Activated T-helper 17 cell treated with anti-CD3 and anti-CD28 coated beads, Interleukin-2, amount 50 U/mL, for 72 hours (primary cell): ENCODE data around the gene ACR. TPM values are rescaled to one million over a fixed set of nuclear protein-coding genes. Genes with fewer than 3 reads are reported as not detected.
"Not testable (repeated sequence)": the region's sequence is repeated elsewhere in the genome, so short reads cannot be mapped to it uniquely, and the experiment has no call there.

Experiments used
- ATAC-seq: fragments of 150-1000 bp; cut with Tn5 transposase; replicated peaks from 2 replicates; pipeline ENCODE4 v1.10.0; 2021; ENCODE audit warnings: mild to moderate bottlenecking, moderate library complexity
- H3K27ac Mint-ChIP-seq: one replicate; pipeline ENCODE4 v1.8.0; 2022; ENCODE audit warnings: mixed read lengths
- H3K27me3 Mint-ChIP-seq: one replicate; pipeline ENCODE4 v1.8.0; 2022; ENCODE audit warnings: mixed read lengths
- H3K36me3 Mint-ChIP-seq: one replicate; pipeline ENCODE4 v1.8.0; 2022; ENCODE audit warnings: low read depth, mild to moderate bottlenecking, mixed read lengths
- H3K4me1 Mint-ChIP-seq: one replicate; pipeline ENCODE4 v1.8.0; 2022; ENCODE audit warnings: mixed read lengths
- H3K4me3 Mint-ChIP-seq: one replicate; pipeline ENCODE4 v1.8.0; 2022; ENCODE audit warnings: mild to moderate bottlenecking, mixed read lengths
- H3K9me3 Mint-ChIP-seq: one replicate; pipeline ENCODE4 v1.8.0; 2022; ENCODE audit warnings: mixed read lengths
- total RNA-seq, 2 donors: library from RNA; stranded (reverse); gene quantifications; one replicate each; pipeline ENCODE4 v1.2.3, GENCODE V29; 2022

Gene ACR
- total RNA-seq, 2 donors from 2014 or later: not detected

- ATAC-seq, H3K36me3 Mint-ChIP-seq, H3K9me3 Mint-ChIP-seq, H3K27me3 Mint-ChIP-seq, H3K4me3 Mint-ChIP-seq, H3K4me1 Mint-ChIP-seq, H3K27ac Mint-ChIP-seq: not testable (repeated sequence)
Measured at GRCh38 chr22:50786936-50787335, 48.9 kb downstream of the ACR start.

Other genes starting within 250 kb of the ACR start
- gene LMF2, start 230.5 kb upstream of the ACR start, total RNA-seq: 10 to 100 TPM; 61.3 to 89.0 TPM
- gene NCAPH2, start 230.0 kb upstream of the ACR start, total RNA-seq: 100 to 1,000 TPM; 112 to 138 TPM
- 1 to 10 TPM; 2.8 to 9.9 TPM for gene SCO2, start 212.6 kb upstream of the ACR start, total RNA-seq
- gene TYMP, start 208.2 kb upstream of the ACR start, total RNA-seq: 10 to 100 TPM; 73.0 to 74.0 TPM
- 1 to 10 TPM; 4.2 to 4.4 TPM for gene KLHDC7B, start 192.3 kb upstream of the ACR start, total RNA-seq
- 1 to 10 TPM in 1 of 2 donors, under 1 TPM in 1; 0.65 to 2.3 TPM for gene SYCE3, start 175.3 kb upstream of the ACR start, total RNA-seq
- gene CPT1B, start 159.8 kb upstream of the ACR start, total RNA-seq: 10 to 100 TPM; 57.3 to 62.8 TPM
- 10 to 100 TPM; 72.3 to 86.2 TPM for gene CHKB, start 155.4 kb upstream of the ACR start, total RNA-seq
- gene MAPK8IP2, start 137.4 kb upstream of the ACR start, total RNA-seq: under 1 TPM; 0.50 to 0.65 TPM
- 10 to 100 TPM; 23.6 to 28.3 TPM for gene ARSA, start 110.1 kb upstream of the ACR start, total RNA-seq
- under 1 TPM in 1 of 2 donors, not detected in 1; 0.19 TPM for gene SHANK3, start 65.4 kb upstream of the ACR start, total RNA-seq
- gene RABL2B, start 45.4 kb downstream of the ACR start, total RNA-seq: 10 to 100 TPM; 17.6 to 20.1 TPM